Measurements from ENCODE around the gene RHBDL1. TPM values are rescaled to one million over a fixed set of nuclear protein-coding genes. Genes with fewer than 3 reads are reported as not detected.

RHBDL1 gene
- total and polyA plus RNA-seq, 9 of the 15 experiments (the other 6 are each of a cell fraction or from before 2014, with no cell fraction given): 0.03 to 5.6 (median 1.3) TPM; not detected in 1

- TF ChIP-seq MNT (conservative IDR thresholded peaks at IDR 0.05) (peak; percentile 33 to 64; a peak in 3 of 4 replicates), ZFP30 (CRISPR knock-in tag; IDR thresholded peaks at IDR 0.05; ENCODE audit: borderline replicate concordance) (no peak), E2F8 (IDR thresholded peaks at IDR 0.05; ENCODE audit: low read depth, partially characterized antibody) (no peak), THRA (IDR thresholded peaks at IDR 0.05) (no peak), ZNF318 (IDR thresholded peaks at IDR 0.05; ENCODE audit: borderline replicate concordance in 1 of 2, low read depth in 1 of 2) (no peak), ZEB2 (IDR thresholded peaks at IDR 0.05) (no peak), ZNF121 (CRISPR knock-in tag; conservative IDR thresholded peaks at IDR 0.05) (no peak)
- TF ChIP-seq, protein P1, sequence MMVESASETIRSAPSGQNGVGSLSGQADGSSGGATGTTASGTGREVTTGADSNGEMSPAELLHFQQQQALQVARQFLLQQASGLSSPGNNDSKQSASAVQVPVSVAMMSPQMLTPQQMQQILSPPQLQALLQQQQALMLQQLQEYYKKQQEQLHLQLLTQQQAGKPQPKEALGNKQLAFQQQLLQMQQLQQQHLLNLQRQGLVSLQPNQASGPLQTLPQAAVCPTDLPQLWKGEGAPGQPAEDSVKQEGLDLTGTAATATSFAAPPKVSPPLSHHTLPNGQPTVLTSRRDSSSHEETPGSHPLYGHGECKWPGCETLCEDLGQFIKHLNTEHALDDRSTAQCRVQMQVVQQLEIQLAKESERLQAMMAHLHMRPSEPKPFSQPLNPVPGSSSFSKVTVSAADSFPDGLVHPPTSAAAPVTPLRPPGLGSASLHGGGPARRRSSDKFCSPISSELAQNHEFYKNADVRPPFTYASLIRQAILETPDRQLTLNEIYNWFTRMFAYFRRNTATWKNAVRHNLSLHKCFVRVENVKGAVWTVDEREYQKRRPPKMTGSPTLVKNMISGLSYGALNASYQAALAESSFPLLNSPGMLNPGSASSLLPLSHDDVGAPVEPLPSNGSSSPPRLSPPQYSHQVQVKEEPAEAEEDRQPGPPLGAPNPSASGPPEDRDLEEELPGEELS (CRISPR knock-in tag; IDR thresholded peaks at IDR 0.05; ENCODE audit: borderline replicate concordance): peak; percentile 83; the same call in 1 of the 2 replicates
These were observed 20.1 kb downstream of the RHBDL1 start (continued) for GRCh38 chr16:695355-696089.

Data from K562 (cell line).